22Rv1 (cell line): Measurements from ENCODE around the gene LGALS8.

ENCODE experiments used
- H3K27ac ChIP-seq: fragments of 450-650 bp; 2 replicates; pipeline ENCODE4 v1.5.1; 2017
- CTCF ChIP-seq: fragments of 450-650 bp; IDR thresholded peaks from 2 replicates; pipeline ENCODE4 v1.5.1; 2017; ENCODE audit warnings: mild to moderate bottlenecking
- ZFX ChIP-seq: fragments of 450-650 bp; IDR thresholded peaks from 2 replicates; pipeline ENCODE4 v1.6.1; 2017; ENCODE audit warnings: antibody characterized with exemption, borderline replicate concordance

The LGALS8 gene

DNA sequence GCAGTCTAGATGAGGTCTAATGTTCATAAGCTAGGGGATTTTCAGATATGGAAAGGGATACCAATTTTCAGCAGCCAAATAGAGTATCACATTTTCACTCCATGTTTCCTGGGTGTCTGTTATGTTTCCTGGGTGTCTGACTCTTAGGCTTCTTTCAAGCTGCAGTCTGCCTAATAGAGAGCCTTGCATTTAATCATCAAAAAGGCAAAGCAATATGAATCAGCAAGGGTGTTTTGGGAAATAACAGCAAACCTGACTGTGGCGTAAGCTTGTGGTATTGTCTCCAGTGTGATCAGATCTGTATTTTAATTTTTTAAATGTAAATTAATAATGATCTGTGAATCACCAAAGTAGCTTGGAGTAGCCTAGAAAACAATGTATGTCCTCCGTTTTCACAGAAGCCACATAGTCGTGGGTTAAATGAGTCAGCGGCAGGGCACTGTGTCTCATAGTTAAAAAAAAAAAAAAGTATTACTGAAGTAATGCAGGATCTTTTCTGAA, 10.4 kb downstream of the LGALS8 start:
- no peak overlapping the region for H3K27ac ChIP-seq
- TF ChIP-seq ZFX (no peak), CTCF (no peak)

DNA sequence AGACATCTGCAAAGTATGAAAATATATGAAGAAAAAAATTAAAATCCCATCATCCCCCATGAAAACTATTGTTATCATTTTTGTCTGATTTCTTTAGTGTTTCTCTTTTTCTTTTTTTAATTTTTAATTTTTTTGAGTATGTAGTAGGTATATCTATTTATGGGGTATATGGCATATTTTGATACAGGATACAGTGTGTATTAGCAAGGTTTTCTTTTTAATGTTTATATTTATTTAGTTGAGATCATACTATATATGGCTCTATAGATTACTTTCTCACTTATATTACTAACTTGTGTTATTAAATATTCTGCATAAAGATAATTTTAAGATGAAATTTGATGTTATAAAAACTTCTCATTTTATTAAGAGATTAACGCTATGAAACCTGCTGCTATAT, 11.4 kb downstream of the LGALS8 start:
- H3K27ac ChIP-seq = no peak overlapping the region
- TF ChIP-seq ZFX (no peak), CTCF (no peak)

DNA sequence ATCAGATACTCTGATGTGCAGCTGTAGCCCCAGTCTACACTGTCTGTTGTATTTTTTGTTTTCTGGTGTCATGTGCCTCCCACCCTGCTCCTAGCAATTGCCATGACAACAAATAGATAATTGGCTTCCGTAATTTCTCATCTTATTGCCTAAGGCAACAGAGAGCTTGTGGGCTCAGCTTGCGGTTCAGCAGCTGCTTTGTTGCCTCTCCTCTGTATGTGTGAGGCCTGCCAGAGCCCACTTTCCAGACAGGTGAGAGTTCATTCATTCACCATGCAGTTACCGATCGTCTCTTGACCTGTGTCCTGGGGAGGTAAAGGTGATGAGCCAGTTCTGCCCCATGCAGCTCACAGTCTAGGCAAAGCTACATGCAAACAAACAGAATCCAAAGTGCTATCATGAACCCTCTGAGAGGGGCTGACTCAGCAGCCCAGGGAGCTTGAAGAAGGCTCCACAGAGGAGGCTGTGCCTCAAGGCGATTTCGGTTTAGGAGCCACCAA, 11.9 kb downstream of the LGALS8 start:
- no peak overlapping the region for H3K27ac ChIP-seq
- TF ChIP-seq ZFX = no peak
- no peak for TF ChIP-seq CTCF

DNA sequence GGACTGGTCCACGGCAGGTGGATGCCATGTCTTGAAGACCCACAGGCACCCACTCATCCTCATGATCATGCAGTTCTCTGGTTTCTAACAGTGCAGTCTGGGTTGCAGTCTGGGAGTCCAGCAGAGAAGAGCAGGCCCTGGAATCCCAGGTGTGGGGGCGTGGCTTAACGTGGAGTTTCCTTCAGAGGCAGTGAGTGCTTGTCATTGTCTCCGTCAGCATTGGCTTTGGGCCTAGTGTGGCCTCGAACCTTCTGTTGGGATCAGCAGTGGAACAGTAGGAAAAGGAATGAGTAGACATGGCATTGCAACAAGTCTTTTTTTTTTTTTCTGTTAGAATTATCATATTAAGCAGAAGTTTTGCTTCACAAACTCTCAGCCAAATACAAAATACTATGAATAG, 12.8 kb downstream of the LGALS8 start:
- no peak overlapping the region for H3K27ac ChIP-seq
- TF ChIP-seq CTCF (no peak), ZFX (no peak)

DNA sequence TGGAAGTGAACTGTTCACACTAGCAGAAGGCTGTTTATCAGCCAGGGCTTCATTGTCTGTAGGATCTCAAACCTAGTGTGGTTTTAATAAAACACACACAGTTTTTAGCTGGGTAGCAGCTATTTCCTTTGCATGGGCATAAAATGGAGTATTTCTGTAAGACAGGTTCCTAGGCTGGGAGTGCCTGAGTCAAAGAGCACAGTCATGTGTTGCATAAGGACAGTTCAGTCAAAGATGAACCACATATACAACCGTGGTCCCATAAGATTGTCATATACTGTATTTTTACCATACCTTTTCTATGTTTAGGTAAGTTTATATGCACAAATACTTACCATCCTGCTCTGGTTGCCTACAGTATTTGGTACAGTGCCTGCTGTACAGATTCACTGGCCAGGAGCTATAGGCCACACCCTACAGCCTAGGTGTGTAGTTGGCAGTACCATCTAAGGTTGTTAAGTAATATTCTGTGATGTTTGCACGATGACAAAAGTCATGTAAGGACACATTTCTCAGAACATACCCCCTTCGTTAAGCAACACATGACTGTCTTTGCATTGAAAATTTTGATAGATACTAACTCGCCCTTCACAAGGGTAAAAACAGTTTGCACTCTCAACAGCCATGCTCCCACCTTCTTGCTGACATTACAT, 17.2 kb downstream of the LGALS8 start:
- no peak overlapping the region for H3K27ac ChIP-seq

DNA sequence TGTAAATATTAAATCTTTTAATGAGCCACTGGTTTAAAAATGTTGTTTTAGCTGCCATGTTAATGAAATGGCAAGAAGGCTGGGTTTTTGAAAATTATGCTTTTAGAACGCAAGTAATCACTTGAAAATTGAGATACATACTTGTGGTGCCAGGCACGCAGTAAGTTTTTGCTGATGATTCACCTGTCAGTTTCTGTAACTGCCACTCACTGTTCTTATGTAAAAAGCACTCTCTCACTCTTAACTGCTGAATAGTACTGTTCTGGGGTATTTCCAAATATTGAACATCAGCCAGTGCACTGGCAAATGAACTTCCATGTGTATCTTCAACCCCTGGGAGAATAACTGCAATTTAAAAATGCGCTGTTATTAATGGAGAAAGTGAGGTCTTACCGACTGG, 17.9 kb downstream of the LGALS8 start:
- no peak overlapping the region for H3K27ac ChIP-seq
- TF ChIP-seq CTCF = no peak
- no peak for TF ChIP-seq ZFX

More for the DNA sequence above, 17.2 kb downstream of the LGALS8 start:
- TF ChIP-seq ZFX (no peak), CTCF (no peak)

DNA sequence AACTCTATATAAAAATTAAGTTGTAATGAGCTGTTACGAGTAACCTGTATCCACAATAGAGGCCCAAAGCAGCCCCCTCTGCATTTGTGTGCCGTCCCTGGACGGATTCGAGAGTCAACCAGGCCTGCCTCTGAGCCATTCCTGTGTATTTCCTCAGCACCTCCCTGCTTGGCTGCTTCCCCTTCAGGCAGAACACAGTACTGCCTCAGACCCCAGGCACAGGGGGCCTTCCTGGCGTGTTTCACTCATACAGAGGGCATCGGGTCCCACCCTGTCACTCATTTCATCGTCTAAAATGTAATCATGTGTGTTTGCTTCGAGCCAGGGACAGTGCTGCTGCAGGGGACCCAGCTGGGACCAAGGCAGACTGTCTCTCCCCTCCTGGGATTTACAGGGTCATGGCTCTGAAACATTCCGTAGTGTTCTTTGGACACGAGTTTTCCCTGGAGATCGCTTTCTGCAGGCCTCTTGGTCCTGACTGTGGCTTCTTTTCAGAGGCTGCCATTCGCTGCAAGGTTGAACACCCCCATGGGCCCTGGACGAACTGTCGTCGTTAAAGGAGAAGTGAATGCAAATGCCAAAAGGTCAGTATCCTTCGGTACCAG, 19.4 kb downstream of the LGALS8 start:
- H3K27ac ChIP-seq = no peak overlapping the region

More for the DNA sequence above, 19.4 kb downstream of the LGALS8 start:
- no peak for TF ChIP-seq ZFX
- TF ChIP-seq CTCF = 0 out of 2 replicates have a peak, but pooled peaks have one; percentile 7
